Skeletal muscle satellite cell (primary cell): ENCODE results near the gene SRL.
"Not testable (repeated sequence)": the region's sequence is repeated elsewhere in the genome, so short reads cannot be mapped to it uniquely, and the experiment has no call there.

Experiments
- H3K27me3 ChIP-seq: 2 replicates; pipeline ENCODE4 v1.7.0; 2013; ENCODE audit warnings: low read length; ENCODE audit not compliant: control insufficient read depth, insufficient read depth
- H3K36me3 ChIP-seq: 2 replicates; pipeline ENCODE4 v1.7.0; 2013; ENCODE audit warnings: mild to moderate bottlenecking, control low read depth, low read length; ENCODE audit not compliant: insufficient read depth
- H3K4me1 ChIP-seq: 2 replicates; pipeline ENCODE4 v1.7.0; 2013; ENCODE audit warnings: low read length; ENCODE audit not compliant: control insufficient read depth, insufficient read depth
- H3K4me2 ChIP-seq: 2 replicates; pipeline ENCODE4 v1.7.0; 2013; ENCODE audit warnings: mild to moderate bottlenecking, low read length
- H3K4me3 ChIP-seq: 2 replicates; pipeline ENCODE4 v1.7.0; 2013; ENCODE audit warnings: low read length
- H3K9ac ChIP-seq: 2 replicates; pipeline ENCODE4 v1.7.0; 2013; ENCODE audit warnings: mild to moderate bottlenecking, low read depth, low read length, moderate library complexity
- H3K9me3 ChIP-seq: replicated peaks from 2 replicates; pipeline ENCODE4 v1.7.0; 2013; ENCODE audit warnings: mild to moderate bottlenecking, control low read depth, low read length

The SRL gene

DNA sequence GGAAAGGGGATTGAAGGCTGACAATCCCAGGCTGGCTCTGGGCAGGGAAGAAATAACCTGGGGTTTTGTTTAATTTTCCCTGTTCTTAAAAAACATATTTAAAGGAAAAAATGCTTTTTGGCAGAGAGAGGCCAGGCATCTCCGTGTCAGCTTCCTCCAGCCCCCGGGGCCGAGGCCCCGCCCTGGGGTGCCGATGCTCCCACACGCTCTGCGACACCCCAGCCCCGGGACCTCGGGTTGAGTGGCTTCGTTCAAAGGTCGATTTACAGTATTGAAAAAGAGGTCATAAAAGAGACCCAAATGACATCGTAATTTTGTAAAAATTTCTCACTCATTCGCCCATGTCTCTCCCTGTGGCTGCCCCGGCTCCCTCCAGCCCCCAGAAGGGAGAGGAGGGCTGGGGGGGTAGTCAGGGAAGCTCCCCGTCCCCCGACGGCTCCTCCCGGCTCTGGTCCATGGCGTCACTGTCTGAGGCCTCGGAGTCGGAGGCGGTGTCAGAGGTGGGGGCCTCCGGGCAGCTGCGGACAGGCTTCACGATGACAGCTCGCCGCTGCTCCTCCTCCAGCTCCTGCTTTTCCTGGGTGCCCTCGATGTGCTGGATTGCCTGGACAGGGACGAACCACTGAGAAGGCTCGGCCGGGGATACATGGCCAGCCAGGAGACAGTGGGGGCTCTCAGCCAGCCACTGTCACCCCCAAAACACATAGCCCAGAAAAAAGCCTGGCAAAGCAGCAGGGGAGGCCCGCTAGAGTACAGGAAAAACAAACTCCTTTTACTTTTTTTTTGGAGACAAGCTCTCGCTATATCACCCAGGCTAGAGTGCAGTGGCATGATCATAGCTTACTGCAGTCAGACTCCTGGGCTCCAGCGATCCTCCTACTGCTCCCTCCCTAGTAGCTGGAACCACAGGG, 16.0 kb upstream of the SRL start:
- H3K27me3 ChIP-seq, result no peaks in the 10 kb centered on the region
- no peaks in the 10 kb centered on the region for H3K9me3 ChIP-seq
- peak overlapping the region; percentile 70 for H3K9ac ChIP-seq
- no peak overlapping the region for H3K4me3 ChIP-seq
- H3K36me3 ChIP-seq, result peaks cover 17% of the 10 kb centered on the region
- H3K4me2 ChIP-seq, result peak overlapping the region; percentile 68
- H3K4me1 ChIP-seq, result no peaks in the 10 kb centered on the region

DNA sequence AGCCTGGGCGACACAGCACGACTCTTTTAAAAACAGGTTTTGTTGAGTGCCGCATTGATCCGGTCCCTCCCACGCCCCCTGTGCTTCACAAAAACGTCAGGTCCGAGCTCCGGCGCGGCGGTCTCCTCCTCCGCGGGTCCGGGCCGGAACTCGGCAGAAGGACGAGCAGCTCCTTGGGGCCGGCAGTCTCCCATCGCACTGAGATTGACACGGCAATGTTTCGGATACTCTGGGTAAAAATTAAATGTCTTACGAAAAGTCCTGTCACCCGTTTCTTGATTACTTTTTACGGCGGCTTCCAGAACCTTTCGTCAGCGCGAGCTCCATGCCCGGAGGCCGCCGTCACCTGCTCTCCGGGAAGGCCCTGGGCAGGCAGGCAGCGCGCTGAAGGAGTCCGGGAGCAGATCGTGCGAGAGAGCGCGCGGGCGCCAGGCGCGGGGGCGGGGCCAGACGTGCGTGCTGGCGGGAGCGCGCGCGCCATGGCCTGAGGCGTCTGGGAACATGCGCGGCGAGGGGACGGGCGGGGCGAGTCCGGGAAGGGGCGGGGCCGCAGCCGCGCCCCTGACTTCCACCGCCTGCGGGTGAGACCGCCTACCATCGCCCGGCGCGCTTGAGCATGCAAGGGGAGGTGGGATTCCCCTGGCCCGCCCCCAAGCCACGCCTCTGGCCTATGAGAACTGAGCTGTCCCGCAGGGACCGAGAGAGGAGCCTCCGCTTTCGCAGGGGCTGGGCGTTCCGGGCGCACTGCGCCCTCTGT, 11.7 kb upstream of the SRL start:
- no peaks in the 10 kb centered on the region for H3K36me3 ChIP-seq
- peak overlapping the region; percentile 82 for H3K4me2 ChIP-seq
- H3K4me3 ChIP-seq, result peak overlapping the region; percentile 76
- H3K9ac ChIP-seq, result peak overlapping the region; percentile 84
- no peaks in the 10 kb centered on the region for H3K27me3 ChIP-seq
- no peaks in the 10 kb centered on the region for H3K4me1 ChIP-seq
- no peaks in the 10 kb centered on the region for H3K9me3 ChIP-seq

DNA sequence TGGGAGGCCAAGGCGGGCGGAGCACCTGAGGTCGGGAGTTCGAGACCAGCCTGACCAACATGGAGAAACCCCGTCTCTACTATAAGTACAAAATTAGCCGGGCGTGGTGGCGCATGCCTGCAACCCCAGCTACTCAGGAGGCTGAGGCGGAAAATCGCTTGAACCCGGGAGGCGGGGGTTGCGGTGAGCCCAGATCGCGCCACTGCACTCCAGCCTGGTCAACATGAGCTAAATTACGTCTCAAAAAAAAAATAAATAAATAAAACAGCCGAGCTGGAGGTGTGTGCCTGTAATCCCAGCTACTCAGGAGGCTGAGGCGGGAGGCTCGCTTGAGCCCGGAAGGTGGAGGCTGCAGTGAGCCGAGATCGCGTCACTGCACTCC, 11.1 kb upstream of the SRL start:
- H3K36me3 ChIP-seq, H3K9me3 ChIP-seq, H3K27me3 ChIP-seq, H3K4me1 ChIP-seq: not testable (repeated sequence)
- H3K9ac ChIP-seq, result peak overlapping the region; percentile 84
- peak overlapping the region; percentile 82 for H3K4me2 ChIP-seq
- peak overlapping the region; percentile 76 for H3K4me3 ChIP-seq

DNA sequence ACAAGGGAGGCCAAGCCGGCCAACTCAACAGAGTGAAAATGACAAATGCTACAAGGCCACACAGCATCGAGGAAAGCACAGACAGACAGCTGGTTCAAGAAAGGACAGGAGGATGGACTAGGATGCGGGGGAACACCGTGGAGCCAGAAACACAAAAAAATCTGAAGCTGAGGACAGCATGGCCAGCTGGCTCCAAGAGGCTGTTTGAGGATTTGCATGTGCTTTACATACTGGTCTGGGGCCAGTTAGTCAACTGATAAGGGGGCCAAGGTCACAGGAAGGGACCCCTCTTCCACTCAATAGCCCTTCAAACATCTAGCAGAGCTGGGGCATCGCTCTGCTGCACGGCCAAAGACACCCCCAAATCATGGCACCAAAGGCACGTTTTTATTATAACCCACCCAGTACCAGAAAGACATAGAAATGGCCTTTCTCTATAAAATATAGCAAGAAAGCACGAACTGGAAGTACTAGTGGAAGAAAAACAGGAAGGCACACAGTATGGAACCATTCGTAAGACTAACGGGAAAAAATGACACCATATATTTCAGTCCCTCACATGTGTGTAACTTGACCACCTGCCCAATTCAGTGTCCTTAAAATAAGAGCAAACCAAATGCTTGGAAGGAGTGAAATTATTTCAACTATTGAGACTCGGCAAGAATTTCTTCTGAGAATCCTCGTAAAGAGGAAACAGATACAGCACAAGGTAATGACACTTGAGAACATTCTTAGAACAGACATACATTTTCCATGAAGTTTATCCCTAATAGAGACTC, 7.8 kb upstream of the SRL start:
- H3K9me3 ChIP-seq, result no peaks in the 10 kb centered on the region
- H3K9ac ChIP-seq, result no peak overlapping the region
- H3K4me2 ChIP-seq, result no peak overlapping the region
- no peak overlapping the region for H3K4me3 ChIP-seq
- H3K4me1 ChIP-seq, result no peaks in the 10 kb centered on the region
- no peaks in the 10 kb centered on the region for H3K36me3 ChIP-seq
- no peaks in the 10 kb centered on the region for H3K27me3 ChIP-seq

DNA sequence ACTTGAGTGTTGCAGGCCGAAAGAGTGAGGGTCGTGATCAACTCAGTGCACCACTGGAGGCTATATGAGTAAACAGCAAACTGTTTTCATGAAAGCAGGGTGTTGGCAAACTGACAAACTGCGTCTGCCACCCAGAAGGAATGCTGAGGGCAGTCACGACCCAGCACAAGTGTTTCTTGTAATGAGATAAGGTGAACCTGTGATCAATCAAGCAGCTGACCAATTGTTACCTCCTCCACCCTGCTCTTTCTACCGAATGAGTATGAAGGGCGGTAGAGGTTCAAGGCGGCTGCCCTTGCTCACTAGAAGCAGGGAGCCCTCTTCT, 5.5 kb upstream of the SRL start:
- Histone ChIP-seq H3K9me3 (no peaks in the 10 kb centered on the region), H3K4me1 (no peaks in the 10 kb centered on the region), H3K4me3 (no peak overlapping the region), H3K9ac (no peak overlapping the region), H3K27me3 (no peaks in the 10 kb centered on the region), H3K4me2 (no peak overlapping the region), H3K36me3 (no peaks in the 10 kb centered on the region)

DNA sequence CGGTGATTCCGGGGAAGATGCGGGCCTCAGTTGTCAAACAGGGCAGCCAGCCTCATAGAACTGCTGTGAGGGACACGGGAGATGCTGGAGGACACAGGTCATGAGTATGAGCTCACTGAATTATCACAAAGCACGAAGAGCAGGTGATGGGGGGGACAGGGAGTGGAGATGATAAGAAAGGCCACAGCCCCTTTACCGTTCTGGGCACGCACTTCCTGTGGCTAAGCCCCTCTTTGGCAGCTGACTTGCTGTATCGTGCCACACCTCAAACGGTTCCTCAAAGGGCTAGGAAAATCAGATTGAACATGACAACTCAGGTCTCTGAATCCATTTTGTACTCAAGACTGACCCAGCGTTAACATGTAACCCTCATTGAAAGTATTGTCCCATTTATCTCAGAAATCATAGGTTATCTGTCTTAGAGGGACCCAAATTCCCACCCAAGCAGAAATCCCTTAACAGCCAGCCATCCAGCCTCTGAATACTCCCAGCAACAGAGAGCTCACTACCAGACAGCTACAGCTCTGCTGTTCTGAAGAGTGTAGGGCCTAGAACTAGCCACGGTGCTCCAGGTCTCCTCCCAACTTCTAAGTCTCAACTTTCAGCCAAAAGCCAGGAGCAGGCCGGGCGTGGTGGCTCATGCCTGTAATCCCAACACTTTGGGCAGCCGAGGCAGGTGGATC, 5.0 kb upstream of the SRL start:
- Histone ChIP-seq H3K4me3 (no peak overlapping the region), H3K9me3 (no peaks in the 10 kb centered on the region), H3K4me1 (no peaks in the 10 kb centered on the region), H3K9ac (no peak overlapping the region), H3K36me3 (no peaks in the 10 kb centered on the region), H3K27me3 (no peaks in the 10 kb centered on the region), H3K4me2 (no peak overlapping the region)

DNA sequence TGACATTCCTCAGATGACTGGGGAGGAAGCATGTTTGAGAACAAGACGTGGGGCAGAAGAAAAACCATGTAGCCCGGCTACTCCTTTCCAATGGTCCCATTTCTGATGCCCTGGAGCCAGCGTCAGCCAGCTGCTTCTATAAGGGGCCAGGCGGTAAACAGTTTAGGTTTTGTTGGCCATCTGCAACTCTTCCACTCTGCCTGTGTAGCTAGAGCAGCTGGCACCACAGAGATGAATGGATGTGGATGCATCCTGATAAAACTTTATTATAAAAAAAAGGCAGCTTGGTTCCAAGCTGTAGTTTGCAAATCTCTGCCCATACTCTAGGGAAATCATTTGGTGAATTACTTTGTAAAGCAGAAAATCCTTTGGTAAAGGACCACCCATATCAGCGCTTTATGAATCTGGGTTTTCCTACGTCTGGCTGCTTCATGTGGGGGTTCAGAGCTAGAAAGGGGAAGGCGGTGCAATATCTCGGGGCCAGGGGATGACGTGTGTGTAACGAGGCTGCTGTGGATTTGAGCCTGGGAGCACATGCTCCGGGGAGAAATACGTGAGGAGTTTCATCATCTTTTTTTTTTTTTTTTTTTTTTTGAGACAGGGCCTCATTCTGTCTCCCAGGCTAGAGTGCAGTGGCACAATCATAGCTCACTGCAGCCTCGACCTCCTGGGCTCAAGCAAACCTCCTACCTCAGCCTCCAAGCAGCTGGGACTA, 3.4 kb upstream of the SRL start:
- Histone ChIP-seq H3K9me3 (no peaks in the 10 kb centered on the region), H3K4me3 (no peak overlapping the region), H3K4me1 (no peaks in the 10 kb centered on the region), H3K27me3 (peaks cover 4% of the 10 kb centered on the region), H3K36me3 (no peaks in the 10 kb centered on the region), H3K9ac (no peak overlapping the region), H3K4me2 (no peak overlapping the region)

DNA sequence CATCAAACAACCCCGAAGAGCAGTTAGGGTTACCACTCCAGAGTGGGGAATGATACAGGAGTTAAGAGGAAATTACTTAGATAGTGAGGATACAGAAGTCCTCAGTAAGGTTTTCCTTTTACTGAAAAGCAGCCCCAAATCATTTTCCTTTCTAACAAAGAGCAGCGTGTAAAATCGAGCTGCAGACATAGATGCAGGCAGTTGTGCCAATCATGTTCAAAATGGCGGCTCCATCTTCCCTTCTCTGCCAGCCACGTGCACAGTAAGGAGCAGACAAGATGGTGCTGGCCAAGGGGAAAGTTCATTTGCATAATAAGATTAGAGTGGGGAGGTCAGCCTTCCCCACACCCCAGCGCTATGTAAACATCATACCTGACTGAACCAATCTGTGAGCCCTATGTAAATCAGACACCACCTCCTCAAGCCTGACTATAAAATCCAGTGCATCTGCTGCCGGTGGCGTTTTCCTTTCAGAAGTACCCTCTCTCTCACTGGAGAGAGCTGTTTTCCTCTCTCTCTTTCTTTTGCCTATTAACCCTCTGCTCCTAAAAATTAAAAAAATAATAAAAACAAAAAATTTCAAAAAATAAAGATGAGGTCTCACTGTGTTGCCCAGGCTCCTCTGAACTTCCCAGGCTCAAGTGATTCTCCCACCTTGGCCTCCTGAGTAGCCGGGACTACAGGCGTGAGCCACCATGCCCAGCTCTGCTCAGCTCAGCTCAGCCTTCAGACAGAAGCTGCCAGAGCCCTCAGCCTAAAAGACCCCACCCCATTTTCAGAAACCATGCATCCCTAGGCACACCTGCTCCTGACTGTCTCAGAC, 2.6 kb upstream of the SRL start:
- Histone ChIP-seq H3K4me2 (no peak overlapping the region), H3K9ac (no peak overlapping the region), H3K36me3 (no peaks in the 10 kb centered on the region), H3K27me3 (peaks cover 7% of the 10 kb centered on the region), H3K4me1 (no peaks in the 10 kb centered on the region), H3K9me3 (no peaks in the 10 kb centered on the region), H3K4me3 (no peak overlapping the region)

DNA sequence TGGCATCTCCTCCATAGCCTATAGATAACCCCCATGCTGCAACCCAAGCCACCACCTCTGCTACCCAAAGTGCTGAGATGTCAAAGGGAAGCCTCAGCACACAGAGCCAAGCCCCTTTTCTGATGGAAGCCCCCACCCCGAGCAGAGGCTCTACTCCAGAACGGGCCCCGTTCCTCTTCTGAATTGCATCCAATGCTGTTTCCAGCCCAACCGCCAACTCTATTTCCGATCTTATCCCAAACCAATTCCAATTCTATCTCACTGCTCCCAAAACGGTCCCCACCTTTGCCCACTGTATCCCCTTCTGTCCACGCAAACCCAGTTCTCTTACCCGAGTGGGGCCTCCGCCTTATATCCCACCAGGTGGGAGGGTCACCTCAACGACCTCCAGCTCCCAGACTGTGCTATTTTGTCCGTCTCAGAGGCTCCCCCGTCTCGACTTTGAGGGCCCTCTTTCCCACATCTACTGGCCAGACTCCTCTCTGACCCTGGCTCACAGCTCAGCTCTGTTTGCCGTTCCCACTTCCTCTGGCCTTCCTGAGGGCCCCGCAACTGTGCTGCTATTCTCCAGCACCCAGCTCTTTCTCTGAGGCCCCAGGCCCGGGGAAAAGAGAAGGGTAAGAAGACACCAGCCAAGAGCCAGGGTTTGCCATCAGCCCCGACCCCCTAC, 487 bp downstream of the SRL start:
- no peak overlapping the region for H3K9ac ChIP-seq
- no peak overlapping the region for H3K4me3 ChIP-seq
- no peaks in the 10 kb centered on the region for H3K36me3 ChIP-seq
- H3K4me1 ChIP-seq, result no peaks in the 10 kb centered on the region
- H3K4me2 ChIP-seq, result no peak overlapping the region
- no peaks in the 10 kb centered on the region for H3K9me3 ChIP-seq
- H3K27me3 ChIP-seq, result peaks cover 13% of the 10 kb centered on the region

DNA sequence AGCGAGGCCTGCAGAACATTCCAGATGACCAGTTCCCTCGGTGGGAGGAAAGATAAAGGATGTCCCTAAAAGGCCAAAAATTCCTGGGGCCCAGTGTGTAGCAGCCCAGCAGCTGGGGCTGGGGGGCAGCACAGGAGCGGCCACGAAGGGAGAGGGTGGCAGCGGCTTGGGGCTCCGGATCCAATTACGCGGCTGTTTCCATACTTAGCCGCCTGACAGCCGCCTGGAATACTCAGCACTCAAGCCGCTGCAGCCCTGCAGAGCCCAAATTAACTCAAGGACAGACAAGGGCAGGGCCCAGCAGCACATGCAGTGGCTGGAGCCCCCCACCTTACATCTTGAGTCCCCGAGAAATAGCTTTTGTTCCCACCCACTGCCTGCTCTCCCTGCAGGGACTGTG, 1.3 kb downstream of the SRL start:
- Histone ChIP-seq H3K36me3 (no peaks in the 10 kb centered on the region), H3K4me2 (no peak overlapping the region), H3K4me1 (no peaks in the 10 kb centered on the region), H3K4me3 (no peak overlapping the region), H3K27me3 (peaks cover 13% of the 10 kb centered on the region), H3K9me3 (no peaks in the 10 kb centered on the region), H3K9ac (no peak overlapping the region)
